IMR-90 (cell line): ENCODE results near the gene CCDC74A. TPM values are rescaled to one million over a fixed set of nuclear protein-coding genes. Genes with fewer than 3 reads are reported as not detected.
"Not testable (repeated sequence)": the region's sequence is repeated elsewhere in the genome, so short reads cannot be mapped to it uniquely, and the experiment has no call there.

Source experiments
- ATAC-seq: fragments of 200-7000 bp; cut with Tn5 transposase; 2 replicates; pipeline ENCODE4 v1.9.1; 2020; ENCODE audit warnings: low read depth, mild to moderate bottlenecking, moderate library complexity
- BruUV-seq: library from RNA; stranded (reverse); fragments of 400-500 nt; replicated peaks from 2 replicates; lab custom pipeline; 2021; lab: Mats Ljungman, UMichigan
- CTCF ChIA-PET: fragments of 300-600 bp; formaldehyde crosslinking; extraction: SDS; loops from one replicate; lab custom pipeline; 2021; ENCODE audit warnings: antibody characterized with exemption; lab: Yijun Ruan, JAX
- POLR2A ChIA-PET: fragments of 300-600 bp; sonication (Branson Sonifier 250); formaldehyde crosslinking; loops from one replicate; lab custom pipeline; 2022; ENCODE audit warnings: antibody characterized with exemption; ENCODE audit not compliant: unreplicated experiment; lab: Charles Lee
- DNase-seq: peaks from one replicate; pipeline ENCODE4 v3.0.0; 2013
- H2AFZ ChIP-seq: replicated peaks from 2 replicates; pipeline ENCODE3; 2013; ENCODE audit warnings: low read length, mild to moderate bottlenecking; ENCODE audit not compliant: poor library complexity
- H2AK5ac ChIP-seq: 2 replicates; pipeline ENCODE4 v1.6.1; 2013; ENCODE audit warnings: low read depth, low read length, inconsistent platforms
- H2AK9ac ChIP-seq: replicated peaks from 2 replicates; pipeline ENCODE3; 2013; ENCODE audit warnings: mild to moderate bottlenecking, low read depth, low read length, moderate library complexity; ENCODE audit not compliant: poor library complexity
- H2BK120ac ChIP-seq: 2 replicates; pipeline ENCODE4 v1.6.1; 2013; ENCODE audit warnings: low read depth, low read length, inconsistent platforms
- H2BK15ac ChIP-seq: 3 replicates; pipeline ENCODE4 v1.6.1; 2013; ENCODE audit warnings: low read depth, low read length, inconsistent platforms
- H2BK20ac ChIP-seq: 2 replicates; pipeline ENCODE4 v1.6.1; 2013; ENCODE audit warnings: low read depth, mild to moderate bottlenecking, inconsistent platforms, low read length, moderate library complexity
- H2BK5ac ChIP-seq: 2 replicates; pipeline ENCODE4 v1.6.1; 2013; ENCODE audit warnings: mild to moderate bottlenecking, low read depth, low read length, inconsistent platforms; ENCODE audit not compliant: poor library complexity, severe bottlenecking
- H3K14ac ChIP-seq: replicated peaks from 2 replicates; pipeline ENCODE4 v1.6.1; 2013; ENCODE audit warnings: low read depth, low read length, inconsistent platforms
- H3K18ac ChIP-seq: 2 replicates; pipeline ENCODE4 v1.6.1; 2013; ENCODE audit warnings: low read depth, low read length, control low read depth
- H3K23ac ChIP-seq: 2 replicates; pipeline ENCODE4 v1.6.1; 2013; ENCODE audit warnings: low read depth, low read length, inconsistent platforms
- H3K27ac ChIP-seq: 2 replicates; pipeline ENCODE4 v1.5.1; 2013; ENCODE audit warnings: mild to moderate bottlenecking, control low read depth, low read length; ENCODE audit not compliant: insufficient read depth
- H3K27me3 ChIP-seq: 2 replicates; pipeline ENCODE4 v1.6.1; 2013; ENCODE audit warnings: low read length; ENCODE audit not compliant: control insufficient read depth, insufficient read depth
- H3K36me3 ChIP-seq: 2 replicates; pipeline ENCODE4 v1.6.1; 2013; ENCODE audit warnings: low read length, mixed read lengths; ENCODE audit not compliant: control insufficient read depth, insufficient read depth
- H3K4ac ChIP-seq: 2 replicates; pipeline ENCODE4 v1.6.1; 2013; ENCODE audit warnings: low read depth, low read length, inconsistent platforms
- H3K4me1 ChIP-seq: 2 replicates; pipeline ENCODE4 v1.6.1; 2013; ENCODE audit warnings: low read length, mixed read lengths; ENCODE audit not compliant: control insufficient read depth, insufficient read depth
- H3K4me2 ChIP-seq: 2 replicates; pipeline ENCODE4 v1.6.1; 2013; ENCODE audit warnings: low read depth, mild to moderate bottlenecking, control low read depth, low read length, moderate library complexity
- H3K4me3 ChIP-seq: 2 replicates; pipeline ENCODE4 v1.5.1; 2013; ENCODE audit warnings: low read depth, mild to moderate bottlenecking, control low read depth, low read length, moderate library complexity; ENCODE audit not compliant: insufficient read depth
- H3K56ac ChIP-seq: 2 replicates; pipeline ENCODE4 v1.6.1; 2013; ENCODE audit warnings: low read length, inconsistent platforms; ENCODE audit not compliant: insufficient read depth; ENCODE audit errors: extremely low read depth
- H3K79me1 ChIP-seq, 2 experiments: 2 replicates each; pipeline ENCODE4 v1.6.1; 2013; ENCODE audit warnings: low read length in 2 of 2, inconsistent platforms in 1 of 2, low read depth in 1 of 2
- H3K9ac ChIP-seq: 2 replicates; pipeline ENCODE4 v1.6.1; 2013; ENCODE audit warnings: low read depth, low read length, control low read depth
- H3K9me1 ChIP-seq: 2 replicates; pipeline ENCODE4 v1.6.1; 2013; ENCODE audit warnings: low read length, inconsistent platforms; ENCODE audit not compliant: insufficient read depth
- H3K9me3 ChIP-seq: 2 replicates; pipeline ENCODE4 v1.6.1; 2013; ENCODE audit warnings: low read length; ENCODE audit not compliant: control insufficient read depth, insufficient read depth
- H4K20me1 ChIP-seq: 2 replicates; pipeline ENCODE4 v1.6.1; 2013; ENCODE audit warnings: low read length, inconsistent platforms; ENCODE audit not compliant: insufficient read depth
- H4K5ac ChIP-seq: 2 replicates; pipeline ENCODE4 v1.6.1; 2013; ENCODE audit warnings: mild to moderate bottlenecking, low read depth, low read length, control low read depth
- H4K8ac ChIP-seq, 2 experiments: 2 replicates each; pipeline ENCODE4 v1.6.1; 2013; ENCODE audit warnings: low read depth in 2 of 2, low read length in 2 of 2, control low read depth in 1 of 2, inconsistent platforms in 1 of 2
- H4K91ac ChIP-seq: 2 replicates; pipeline ENCODE4 v1.6.1; 2013; ENCODE audit warnings: low read depth, low read length, inconsistent platforms; ENCODE audit not compliant: insufficient read depth
- WGBS, 2 experiments: methylation state at CpG; one replicate each; pipeline versions ENCODE4 v1.1.5 to v1.1.7; 2013; ENCODE audit warnings: missing lambda C conversion rate in 2 of 2; ENCODE audit not compliant: insufficient read length in 1 of 2; ENCODE audit errors: extremely low coverage in 2 of 2; 5-methylcytosine and 5-hydroxymethylcytosine counted together
- dilution Hi-C: fragments of 300-500 bp; cut with HindIII; formaldehyde crosslinking; loops from one replicate; pipeline ENCODE4 v1.14.3; 2018; ENCODE audit warnings: low sequenced_read_pairs; ENCODE audit not compliant: unreplicated experiment
- in situ Hi-C: fragments of 300-500 bp; cut with MboI; formaldehyde crosslinking; loops from 3 replicates; pipeline ENCODE4 v1.14.3; 2019; ENCODE audit warnings: low sequenced_read_pairs, inconsistent platforms, mixed read lengths
- intact Hi-C: fragments of 100-400 bp; cut with micrococcal nuclease; formaldehyde crosslinking; loops from 2 replicates; pipeline ENCODE4 v1.10.0; 2022
- polyA plus RNA-seq, 3 experiments: library from polyadenylated mRNA; depleted of rRNA; stranded (reverse); fragments of >200 nt; gene quantifications; 2 replicates each; pipeline ENCODE4 v1.2.3, GENCODE V29; 2012; ENCODE audit warnings: low replicate concordance in 1 of 3
- total RNA-seq: library from RNA; depleted of rRNA; stranded (reverse); fragments of >200 nt; gene quantifications from 2 replicates; pipeline ENCODE4 v1.2.3, GENCODE V29; 2012
- TF ChIP-seq, protein P1 (sequence below): fragments of 150-350 bp; IDR thresholded peaks from 2 replicates; pipeline ENCODE4 v1.6.1; 2017; ENCODE audit warnings: mild to moderate bottlenecking, antibody characterized with exemption, low read length, low read depth

CCDC74A gene
- total and polyA plus RNA-seq, 2 of the 4 experiments (the other 2 are of a cell fraction) = 3.8 to 11.9 TPM

DNA sequence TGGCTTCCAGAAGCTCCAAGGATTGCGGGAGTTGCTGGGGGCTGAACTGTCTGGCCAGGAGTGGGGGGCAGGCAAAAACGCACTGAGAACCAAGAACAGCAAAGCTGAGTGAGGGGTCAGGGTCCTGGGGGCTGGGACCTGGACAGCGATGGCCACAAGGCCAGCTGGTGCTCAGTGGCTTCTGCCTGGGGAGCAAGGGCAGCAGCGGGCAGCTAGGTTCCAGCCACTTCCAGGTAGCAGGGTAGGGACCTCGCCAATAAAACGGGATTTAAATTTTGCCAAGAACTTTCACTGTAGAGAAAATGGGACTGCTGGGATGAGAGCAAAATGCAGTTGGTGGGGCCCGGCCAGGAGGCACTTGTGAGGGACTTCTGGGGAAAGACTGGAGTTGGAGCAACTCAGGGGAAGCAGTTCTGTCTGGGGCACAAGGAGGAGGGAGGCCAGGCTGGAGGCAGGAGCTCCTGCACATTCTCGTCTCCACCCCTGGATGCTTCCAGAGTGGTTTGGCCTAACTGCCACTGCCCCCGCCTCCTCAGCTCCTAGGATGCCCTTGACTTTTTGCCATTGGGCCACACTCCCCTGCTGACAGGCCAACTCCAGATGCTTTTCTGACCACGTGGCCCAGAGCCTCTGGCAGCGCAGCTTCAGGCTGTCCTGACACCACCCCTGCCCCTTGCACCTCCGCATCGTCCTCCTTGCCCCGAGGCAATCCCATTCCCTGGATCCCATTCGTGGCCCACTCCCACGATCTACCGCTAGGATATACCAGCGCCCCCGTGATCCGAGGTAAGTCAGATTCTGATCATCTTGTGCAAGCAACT lies 5.5 kb upstream of the CCDC74A start (continued):
- TF ChIP-seq, protein P1, sequence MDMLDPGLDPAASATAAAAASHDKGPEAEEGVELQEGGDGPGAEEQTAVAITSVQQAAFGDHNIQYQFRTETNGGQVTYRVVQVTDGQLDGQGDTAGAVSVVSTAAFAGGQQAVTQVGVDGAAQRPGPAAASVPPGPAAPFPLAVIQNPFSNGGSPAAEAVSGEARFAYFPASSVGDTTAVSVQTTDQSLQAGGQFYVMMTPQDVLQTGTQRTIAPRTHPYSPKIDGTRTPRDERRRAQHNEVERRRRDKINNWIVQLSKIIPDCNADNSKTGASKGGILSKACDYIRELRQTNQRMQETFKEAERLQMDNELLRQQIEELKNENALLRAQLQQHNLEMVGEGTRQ = no peak

DNA sequence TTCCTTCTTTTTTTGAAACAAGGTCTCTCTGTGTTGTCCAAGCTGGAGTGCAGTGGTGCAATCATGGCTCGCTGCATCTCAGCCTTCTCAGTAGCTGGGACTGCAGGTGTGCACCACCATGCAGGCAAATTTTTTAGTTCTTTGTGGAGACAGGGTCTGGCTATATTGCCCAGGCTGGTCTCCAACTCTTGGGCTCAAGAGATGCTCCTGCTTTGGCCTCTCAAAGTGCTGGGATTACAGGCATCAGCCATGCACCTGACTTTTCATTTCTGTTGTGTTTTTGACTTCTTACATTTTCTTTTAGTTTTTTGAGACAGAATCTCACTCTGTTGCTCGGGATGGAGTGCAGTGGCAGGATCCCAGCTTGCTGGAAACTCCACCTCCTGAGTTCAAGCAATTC lies 2.4 kb upstream of the CCDC74A start:
- H2BK5ac ChIP-seq, H4K8ac ChIP-seq, H3K18ac ChIP-seq, H4K5ac ChIP-seq, H3K27me3 ChIP-seq, H3K9me1 ChIP-seq, H2AK9ac ChIP-seq, dilution Hi-C loops, H3K14ac ChIP-seq, H2BK20ac ChIP-seq, H3K79me1 ChIP-seq, H3K4ac ChIP-seq, ATAC-seq, H2AK5ac ChIP-seq, in situ Hi-C loops, H3K27ac ChIP-seq, H2BK15ac ChIP-seq, H4K91ac ChIP-seq, H3K23ac ChIP-seq, H3K4me3 ChIP-seq, H3K9me3 ChIP-seq, DNase-seq, H4K20me1 ChIP-seq, intact Hi-C loops, BruUV-seq, H3K36me3 ChIP-seq, H2BK120ac ChIP-seq, H2AFZ ChIP-seq, H3K4me1 ChIP-seq, H3K9ac ChIP-seq, H3K56ac ChIP-seq, H3K4me2 ChIP-seq: not testable (repeated sequence)
- no CpG with 5 or more reads among the region's 2 CpGs for WGBS, 2 experiments
- ChIA-PET CTCF (interaction anchor here (0.7 kb wide), 1 partner anchor 330 kb away, joined by 4 read pairs; no protein-coding TSS in a partner anchor), POLR2A (interaction anchor here (0.6 kb wide), 1 partner anchor 16 kb away, joined by 3 read pairs; no protein-coding TSS in a partner anchor)

DNA sequence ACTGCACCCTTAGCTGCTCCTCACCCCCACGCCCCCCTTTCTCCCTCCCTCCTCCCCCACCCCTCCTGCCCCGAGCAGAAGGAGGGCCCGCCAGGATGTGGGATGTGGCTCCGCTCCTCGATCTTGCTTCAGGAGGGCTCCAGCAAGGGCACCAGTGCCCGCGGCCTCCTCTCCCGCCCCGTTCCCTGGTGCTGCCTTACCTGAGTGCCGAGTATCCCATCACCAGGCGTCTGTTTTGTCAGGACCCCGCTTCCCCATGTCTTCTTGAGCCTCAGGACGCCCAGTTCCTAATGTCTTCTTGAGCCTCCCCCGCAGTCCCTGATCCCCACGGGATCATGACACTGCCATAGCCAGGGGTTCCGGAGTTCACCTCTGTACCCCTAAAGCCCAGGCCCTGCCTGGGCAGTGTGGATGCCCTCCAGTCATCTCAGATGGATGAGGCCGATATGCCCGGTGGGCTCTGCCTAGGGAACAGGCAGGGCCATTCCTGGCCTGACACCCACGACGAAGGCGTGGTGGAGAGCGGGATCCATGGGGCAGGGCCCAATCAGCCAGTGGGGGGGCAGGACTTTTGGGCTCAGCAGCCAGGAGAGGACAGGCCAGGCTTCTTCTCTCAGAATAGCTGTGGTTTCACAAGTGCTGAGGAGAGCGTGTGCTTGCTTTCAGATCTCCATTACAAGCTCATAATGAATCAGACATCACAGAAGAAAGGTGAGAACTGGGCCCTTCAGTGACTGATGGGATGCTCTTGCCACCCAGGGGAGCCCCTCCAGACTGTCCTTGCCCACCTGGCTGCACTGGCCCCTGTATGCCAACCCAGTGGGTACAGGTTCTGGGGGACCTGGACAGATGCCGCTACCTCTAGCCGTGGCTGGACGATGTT lies 1.5 kb downstream of the CCDC74A start:
- H3K56ac ChIP-seq, H3K23ac ChIP-seq, H3K9me3 ChIP-seq, DNase-seq, BruUV-seq, in situ Hi-C loops, dilution Hi-C loops, H3K4me2 ChIP-seq, H3K9ac ChIP-seq, H4K8ac ChIP-seq, H4K20me1 ChIP-seq, H3K27me3 ChIP-seq, H2AFZ ChIP-seq, H3K14ac ChIP-seq, H3K18ac ChIP-seq, H3K4ac ChIP-seq, H3K79me1 ChIP-seq, POLR2A ChIA-PET, intact Hi-C loops, CTCF ChIA-PET, H4K5ac ChIP-seq, H2AK5ac ChIP-seq, H3K9me1 ChIP-seq, H4K91ac ChIP-seq, H3K4me3 ChIP-seq, H2BK20ac ChIP-seq, H2BK15ac ChIP-seq, H3K4me1 ChIP-seq, H2BK120ac ChIP-seq, H2BK5ac ChIP-seq, ATAC-seq, H3K36me3 ChIP-seq, H3K27ac ChIP-seq, H2AK9ac ChIP-seq: not testable (repeated sequence)
- WGBS, 2 experiments = 81% methylated on average over 17 of the region's 26 CpGs; no CpG with 5 or more reads in 1 of the 2 experiments
